Choroid plexus epithelial cell (primary cell): ENCODE data around the gene CA6.
"Not testable (repeated sequence)": the region's sequence is repeated elsewhere in the genome, so short reads cannot be mapped to it uniquely, and the experiment has no call there.

ENCODE experiments used
- DNase-seq: peaks from one replicate; pipeline ENCODE4 v3.0.0-alpha.2; 2010; ENCODE audit warnings: low read depth
- H3K4me3 ChIP-seq: 2 replicates; pipeline ENCODE4 v1.5.1; 2011; ENCODE audit warnings: low read depth, mild to moderate bottlenecking, control low read depth, low read length, moderate library complexity
- TF ChIP-seq, protein P1 (sequence below): conservative IDR thresholded peaks from 2 replicates; pipeline ENCODE4 v1.5.1; 2011; ENCODE audit warnings: low read depth, mild to moderate bottlenecking, control low read depth, inconsistent platforms, low read length, moderate library complexity

The CA6 gene

DNA sequence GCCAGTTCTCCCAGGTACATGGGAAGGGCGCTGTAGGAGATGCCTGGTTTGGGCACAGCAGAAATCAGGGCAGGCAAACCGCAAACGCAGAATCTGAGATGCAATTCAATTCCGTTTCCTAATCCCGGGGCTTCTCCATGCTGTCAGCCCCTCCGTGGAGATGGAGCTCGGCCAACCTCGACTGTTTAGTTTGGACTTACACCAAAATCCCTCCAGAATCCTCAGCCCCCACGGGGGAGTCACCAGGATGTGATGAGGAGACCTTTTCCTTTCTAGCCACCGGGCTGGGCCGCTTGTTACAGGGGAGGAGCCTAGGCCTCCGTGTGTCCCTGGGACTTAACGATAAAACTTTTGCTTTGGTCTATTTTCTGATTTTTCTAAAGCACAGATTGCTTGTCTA is 72.7 kb downstream of the CA6 start:
- peak; percentile 56 for DNase-seq
- TF ChIP-seq, protein P1, sequence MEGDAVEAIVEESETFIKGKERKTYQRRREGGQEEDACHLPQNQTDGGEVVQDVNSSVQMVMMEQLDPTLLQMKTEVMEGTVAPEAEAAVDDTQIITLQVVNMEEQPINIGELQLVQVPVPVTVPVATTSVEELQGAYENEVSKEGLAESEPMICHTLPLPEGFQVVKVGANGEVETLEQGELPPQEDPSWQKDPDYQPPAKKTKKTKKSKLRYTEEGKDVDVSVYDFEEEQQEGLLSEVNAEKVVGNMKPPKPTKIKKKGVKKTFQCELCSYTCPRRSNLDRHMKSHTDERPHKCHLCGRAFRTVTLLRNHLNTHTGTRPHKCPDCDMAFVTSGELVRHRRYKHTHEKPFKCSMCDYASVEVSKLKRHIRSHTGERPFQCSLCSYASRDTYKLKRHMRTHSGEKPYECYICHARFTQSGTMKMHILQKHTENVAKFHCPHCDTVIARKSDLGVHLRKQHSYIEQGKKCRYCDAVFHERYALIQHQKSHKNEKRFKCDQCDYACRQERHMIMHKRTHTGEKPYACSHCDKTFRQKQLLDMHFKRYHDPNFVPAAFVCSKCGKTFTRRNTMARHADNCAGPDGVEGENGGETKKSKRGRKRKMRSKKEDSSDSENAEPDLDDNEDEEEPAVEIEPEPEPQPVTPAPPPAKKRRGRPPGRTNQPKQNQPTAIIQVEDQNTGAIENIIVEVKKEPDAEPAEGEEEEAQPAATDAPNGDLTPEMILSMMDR, result no peak
- H3K4me3 ChIP-seq, result no peak overlapping the region

DNA sequence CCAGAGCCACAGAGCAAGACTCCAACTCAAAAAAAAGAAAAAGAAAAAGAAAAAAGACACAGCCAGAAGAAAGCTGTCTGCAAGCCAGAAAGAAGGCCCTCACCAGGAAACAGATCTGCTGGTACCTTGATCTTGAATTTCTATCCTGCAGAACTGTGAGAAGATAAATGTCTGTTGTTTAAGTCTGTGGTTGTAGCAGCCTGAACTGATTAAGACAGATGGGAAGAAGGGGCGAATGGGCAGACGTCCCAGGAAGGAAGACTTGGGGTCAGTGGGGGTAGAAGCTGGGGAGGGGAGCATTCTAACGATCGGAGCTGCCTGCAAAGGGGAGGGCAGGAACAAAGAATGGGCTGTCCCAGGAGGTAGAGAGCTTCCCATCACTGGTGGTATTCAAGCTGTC is 74.2 kb downstream of the CA6 start:
- H3K4me3 ChIP-seq, result no peak overlapping the region
- peak; percentile 4 for DNase-seq
- TF ChIP-seq, protein P1, result no peak

DNA sequence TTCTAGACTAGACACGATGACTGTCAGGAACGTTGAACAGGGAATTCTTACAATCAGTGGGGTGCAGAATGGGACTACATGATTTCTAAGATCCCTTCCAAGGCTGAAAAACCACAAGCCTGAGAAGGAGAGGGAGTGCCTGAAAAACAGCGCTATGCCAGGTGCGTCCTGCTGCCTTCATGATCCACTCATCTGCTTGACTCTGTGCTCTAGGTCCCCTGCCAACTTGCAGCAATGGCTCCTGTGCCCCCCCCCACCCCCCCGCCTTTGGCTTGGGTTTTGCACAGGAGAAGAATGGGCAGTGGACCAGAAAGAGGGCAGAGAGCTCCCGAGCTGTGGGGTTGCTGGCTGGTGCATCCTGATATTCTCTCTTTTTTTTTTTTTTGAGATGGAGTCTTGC is 74.6 kb downstream of the CA6 start:
- no peak for DNase-seq
- TF ChIP-seq, protein P1, result no peak
- H3K4me3 ChIP-seq, result no peak overlapping the region

DNA sequence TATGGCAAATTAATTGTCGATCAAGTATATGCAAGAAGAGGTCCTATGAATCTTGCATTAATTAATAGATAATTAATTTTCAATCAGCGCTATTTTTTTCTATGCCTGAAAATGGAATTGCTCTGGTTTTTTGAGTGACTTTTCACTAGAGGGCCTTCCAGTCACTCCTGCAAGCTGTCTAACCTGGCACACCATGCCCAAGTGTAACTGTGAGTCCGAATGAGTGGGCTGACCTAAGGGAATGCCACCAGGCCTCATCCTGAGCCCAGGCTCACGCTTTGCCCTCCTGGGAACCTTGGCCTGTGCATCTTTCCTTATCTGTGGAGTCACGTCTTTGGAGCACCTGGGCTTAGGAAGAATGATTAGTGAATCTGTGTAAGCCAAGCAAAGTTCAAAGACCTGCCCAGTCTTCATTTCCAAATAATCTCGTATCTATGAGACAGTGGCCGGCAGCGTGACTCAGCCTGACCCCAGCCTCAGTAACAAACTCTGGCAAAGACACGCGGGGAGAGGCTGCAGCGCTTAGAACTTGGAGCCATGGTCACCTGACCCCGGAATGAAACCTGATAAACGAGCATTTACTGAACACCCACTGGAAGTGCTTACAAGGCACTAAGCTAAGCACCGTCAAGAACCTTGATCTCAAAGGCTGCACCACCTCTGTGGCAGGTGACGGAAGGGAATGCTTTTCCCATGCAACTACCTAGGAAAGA is 76.5 kb downstream of the CA6 start:
- not testable (repeated sequence) for DNase-seq, H3K4me3 ChIP-seq

DNA sequence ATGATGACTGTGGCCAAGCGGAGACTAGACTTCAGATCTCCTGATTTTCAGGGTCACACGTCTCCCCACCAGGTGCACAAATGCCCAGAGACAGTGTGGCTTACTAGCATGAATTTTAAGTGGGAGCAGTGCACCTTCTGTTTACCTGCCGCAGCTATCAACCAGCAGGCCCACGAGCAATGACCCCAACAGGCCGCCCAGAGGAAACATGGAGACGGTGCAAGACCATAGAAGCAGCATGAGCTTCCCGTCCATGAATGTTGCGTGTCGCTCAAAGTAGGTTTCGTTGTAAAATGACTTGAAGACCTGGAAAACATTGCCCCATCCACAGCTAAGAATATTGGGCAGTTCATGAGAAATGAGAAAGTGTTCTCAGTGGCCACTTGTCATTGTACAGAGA is 77.1 kb downstream of the CA6 start:
- TF ChIP-seq, protein P1, result no peak
- DNase-seq, result no peak
- no peak overlapping the region for H3K4me3 ChIP-seq
